ENCODE measurements around the gene SLC19A1.

The SLC19A1 gene

DNA sequence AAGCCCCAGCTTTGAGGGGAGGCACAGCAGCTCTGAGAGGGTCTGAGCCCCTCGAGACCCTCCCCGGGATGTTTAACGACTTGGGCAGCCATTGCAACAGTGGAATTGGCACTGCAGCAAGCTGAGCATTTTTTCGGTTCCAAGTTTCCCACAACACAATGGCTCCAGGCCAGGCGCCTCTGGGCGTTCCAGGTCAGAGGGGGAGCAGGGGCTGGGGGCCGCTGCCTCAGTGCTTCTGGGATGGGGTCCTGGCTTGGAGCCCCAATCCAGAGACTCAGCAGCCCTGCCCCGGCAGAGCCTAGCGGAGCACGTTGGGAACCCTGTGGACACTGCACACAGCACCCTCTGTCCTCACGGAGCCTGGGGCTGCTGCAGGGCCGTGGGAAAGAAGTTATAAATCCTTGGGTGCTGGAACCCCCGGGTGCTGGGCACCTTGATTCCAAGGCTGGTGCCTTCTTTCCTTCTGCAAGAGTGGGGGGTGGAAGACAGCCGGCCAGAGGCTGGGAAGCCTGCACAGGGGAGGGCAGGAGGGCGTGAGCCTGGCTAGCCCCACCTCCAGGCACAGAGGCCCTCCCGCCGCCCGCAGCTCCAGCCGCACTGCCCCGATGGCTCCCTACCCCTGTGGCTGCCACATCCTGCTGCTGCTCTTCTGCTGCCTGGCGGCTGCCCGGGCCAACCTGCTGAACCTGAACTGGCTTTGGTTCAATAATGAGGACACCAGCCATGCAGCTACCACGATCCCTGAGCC is 87.1 kb downstream of the SLC19A1 start:
- no peak overlapping the region for H3K4me2 ChIP-seq (ENCODE audit: insufficient read depth, low read length)
- no peak overlapping the region for H2AFZ ChIP-seq (ENCODE audit: low read depth, low read length)
- H3K27me3 ChIP-seq (ENCODE audit: insufficient read depth, low read length, poor library complexity): no peaks in the 10 kb centered on the region
- ATAC-seq (ENCODE audit: insufficient read depth, low read depth) (peak; percentile 44; the same call in 1 of the 3 replicates), DNase-seq (no peak)
- no peaks in the 10 kb centered on the region for H3K9me3 ChIP-seq (ENCODE audit: insufficient read depth, low read length, severe bottlenecking)
- H3K4me1 ChIP-seq (ENCODE audit: insufficient read depth, low read length): no peaks in the 10 kb centered on the region
- H3K4me3 ChIP-seq (ENCODE audit: low read depth in 1 of 2, low read length in 2 of 2): no peak overlapping the region
- no peak overlapping the region for H3K9ac ChIP-seq (ENCODE audit: low read depth, low read length)
- no peaks in the 10 kb centered on the region for H3K79me2 ChIP-seq (ENCODE audit: insufficient read depth, low read length)
- TF ChIP-seq, protein P1, sequence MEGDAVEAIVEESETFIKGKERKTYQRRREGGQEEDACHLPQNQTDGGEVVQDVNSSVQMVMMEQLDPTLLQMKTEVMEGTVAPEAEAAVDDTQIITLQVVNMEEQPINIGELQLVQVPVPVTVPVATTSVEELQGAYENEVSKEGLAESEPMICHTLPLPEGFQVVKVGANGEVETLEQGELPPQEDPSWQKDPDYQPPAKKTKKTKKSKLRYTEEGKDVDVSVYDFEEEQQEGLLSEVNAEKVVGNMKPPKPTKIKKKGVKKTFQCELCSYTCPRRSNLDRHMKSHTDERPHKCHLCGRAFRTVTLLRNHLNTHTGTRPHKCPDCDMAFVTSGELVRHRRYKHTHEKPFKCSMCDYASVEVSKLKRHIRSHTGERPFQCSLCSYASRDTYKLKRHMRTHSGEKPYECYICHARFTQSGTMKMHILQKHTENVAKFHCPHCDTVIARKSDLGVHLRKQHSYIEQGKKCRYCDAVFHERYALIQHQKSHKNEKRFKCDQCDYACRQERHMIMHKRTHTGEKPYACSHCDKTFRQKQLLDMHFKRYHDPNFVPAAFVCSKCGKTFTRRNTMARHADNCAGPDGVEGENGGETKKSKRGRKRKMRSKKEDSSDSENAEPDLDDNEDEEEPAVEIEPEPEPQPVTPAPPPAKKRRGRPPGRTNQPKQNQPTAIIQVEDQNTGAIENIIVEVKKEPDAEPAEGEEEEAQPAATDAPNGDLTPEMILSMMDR (IDR thresholded peaks at IDR 0.05; ENCODE audit: borderline replicate concordance, extremely low read depth, low read length, poor library complexity, severe bottlenecking): no peak
- TF ChIP-seq EZH2 (IDR thresholded peaks at IDR 0.05; ENCODE audit: borderline replicate concordance, low read depth, low read length, severe bottlenecking): no peak
- H3K27ac ChIP-seq (ENCODE audit: low read length): no peak overlapping the region
- H4K20me1 ChIP-seq (ENCODE audit: insufficient read depth, low read length): no peaks in the 10 kb centered on the region; the same call in 1 of the 2 replicates
- no peaks in the 10 kb centered on the region for H3K36me3 ChIP-seq (ENCODE audit: insufficient read depth, low read length)

- TF ChIP-seq, protein P1 (IDR thresholded peaks at IDR 0.05; ENCODE audit: borderline replicate concordance, extremely low read depth, low read length, poor library complexity, severe bottlenecking): no peak
- TF ChIP-seq EZH2 (IDR thresholded peaks at IDR 0.05; ENCODE audit: borderline replicate concordance, low read depth, low read length, severe bottlenecking): no peak
- no peaks in the 10 kb centered on the region for H3K36me3 ChIP-seq (ENCODE audit: insufficient read depth, low read length)
- no peak overlapping the region for H3K27ac ChIP-seq (ENCODE audit: low read length)
- H3K9me3 ChIP-seq (ENCODE audit: insufficient read depth, low read length, severe bottlenecking): no peaks in the 10 kb centered on the region
- no peaks in the 10 kb centered on the region for H3K4me1 ChIP-seq (ENCODE audit: insufficient read depth, low read length)
- H3K9ac ChIP-seq (ENCODE audit: low read depth, low read length): no peak overlapping the region
- H4K20me1 ChIP-seq (ENCODE audit: insufficient read depth, low read length): no peaks in the 10 kb centered on the region; the same call in 1 of the 2 replicates
- H3K27me3 ChIP-seq (ENCODE audit: insufficient read depth, low read length, poor library complexity): no peaks in the 10 kb centered on the region
- H3K79me2 ChIP-seq (ENCODE audit: insufficient read depth, low read length): no peaks in the 10 kb centered on the region
- no peak overlapping the region for H3K4me3 ChIP-seq (ENCODE audit: low read depth in 1 of 2, low read length in 2 of 2)
- no peak overlapping the region for H2AFZ ChIP-seq (ENCODE audit: low read depth, low read length)
- ATAC-seq (ENCODE audit: insufficient read depth, low read depth) (no peak), DNase-seq (no peak)
- no peak overlapping the region for H3K4me2 ChIP-seq (ENCODE audit: insufficient read depth, low read length)
These were observed 87.9 kb downstream of the SLC19A1 start for GRCh38 chr21:45454060-45454925.

- no peaks in the 10 kb centered on the region for H3K79me2 ChIP-seq (ENCODE audit: insufficient read depth, low read length)
- no peak overlapping the region for H3K9ac ChIP-seq (ENCODE audit: low read depth, low read length)
- no peaks in the 10 kb centered on the region; the same call in 1 of the 2 replicates for H4K20me1 ChIP-seq (ENCODE audit: insufficient read depth, low read length)
- no peaks in the 10 kb centered on the region for H3K27me3 ChIP-seq (ENCODE audit: insufficient read depth, low read length, poor library complexity)
- no peak overlapping the region for H2AFZ ChIP-seq (ENCODE audit: low read depth, low read length)
- H3K4me3 ChIP-seq (ENCODE audit: low read depth in 1 of 2, low read length in 2 of 2): no peak overlapping the region
- H3K36me3 ChIP-seq (ENCODE audit: insufficient read depth, low read length): no peaks in the 10 kb centered on the region
- no peak for ATAC-seq (ENCODE audit: insufficient read depth, low read depth)
- no peak overlapping the region for H3K4me2 ChIP-seq (ENCODE audit: insufficient read depth, low read length)
- no peaks in the 10 kb centered on the region for H3K4me1 ChIP-seq (ENCODE audit: insufficient read depth, low read length)
- H3K9me3 ChIP-seq (ENCODE audit: insufficient read depth, low read length, severe bottlenecking): no peaks in the 10 kb centered on the region
- no peak overlapping the region for H3K27ac ChIP-seq (ENCODE audit: low read length)
- TF ChIP-seq, protein P1 (IDR thresholded peaks at IDR 0.05; ENCODE audit: borderline replicate concordance, extremely low read depth, low read length, poor library complexity, severe bottlenecking): no peak
- TF ChIP-seq EZH2 (IDR thresholded peaks at IDR 0.05; ENCODE audit: borderline replicate concordance, low read depth, low read length, severe bottlenecking): no peak
- DNase-seq: no peak
These were observed 88.8 kb downstream of the SLC19A1 start for GRCh38 chr21:45453308-45453950.
